ENCODE measurements around the gene AP3S2.
A peak's percentile ranks its signal among the peaks of the same experiment; 100 is the strongest.

Gene AP3S2

DNA sequence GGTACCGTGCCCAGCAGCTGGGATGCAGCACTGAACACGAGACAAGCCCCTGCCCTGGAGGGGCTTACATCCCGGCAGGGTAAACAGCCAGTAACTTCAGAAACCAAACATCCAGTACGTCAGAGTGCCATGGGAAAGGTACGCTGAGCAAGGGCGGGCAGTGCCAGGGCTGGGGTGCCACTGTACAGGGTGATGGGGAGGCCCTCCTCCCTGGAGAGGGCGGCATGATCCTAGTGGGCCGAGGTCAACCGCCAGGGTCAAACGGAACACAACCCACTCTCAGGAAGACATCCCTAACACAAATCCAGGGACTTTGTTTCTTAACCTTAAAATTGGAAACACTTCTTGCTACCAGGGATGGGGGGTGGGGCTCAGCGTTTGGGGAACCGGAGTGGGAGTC is 63.2 kb downstream of the AP3S2 start:
- ATAC-seq = no peak

DNA sequence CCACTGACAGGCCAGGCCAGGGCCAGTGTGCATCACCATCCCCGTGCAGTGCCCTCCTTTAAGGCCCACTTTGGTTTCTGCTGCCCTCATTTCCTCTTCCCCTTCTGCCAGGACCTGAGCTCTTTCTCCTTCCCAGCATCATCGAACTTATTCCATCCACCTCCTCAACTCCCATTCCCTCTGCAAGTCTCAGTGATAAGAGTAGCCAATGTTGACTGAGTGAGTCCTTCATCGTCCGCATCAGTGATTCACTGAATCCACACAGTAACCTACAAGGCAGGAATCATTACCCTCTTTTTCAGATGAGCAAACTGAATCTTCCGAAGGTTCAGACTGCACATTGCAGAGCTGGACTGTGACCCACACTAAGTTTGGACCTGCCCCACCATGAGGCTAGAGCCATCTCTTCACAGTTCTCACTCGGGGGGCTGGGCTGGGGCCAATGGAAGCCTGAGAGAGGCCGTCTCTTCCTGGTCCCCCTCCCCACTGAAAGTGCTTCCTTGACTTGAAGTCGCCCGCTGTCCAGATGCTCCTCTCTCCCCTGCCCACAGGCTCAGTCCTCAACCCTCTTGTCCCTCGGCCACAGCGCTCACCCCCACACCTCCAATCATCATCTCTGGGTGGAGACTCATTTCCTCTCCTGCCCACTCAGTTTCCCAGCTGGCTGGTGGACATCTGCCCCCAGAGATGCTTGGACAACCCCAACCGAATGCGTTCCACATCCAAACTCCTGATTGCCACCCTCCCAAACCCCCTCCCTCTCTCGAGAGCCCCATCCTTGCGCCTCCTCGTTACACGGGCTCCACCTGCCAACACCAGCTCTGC is 64.0 kb downstream of the AP3S2 start:
- no peak for ATAC-seq

DNA sequence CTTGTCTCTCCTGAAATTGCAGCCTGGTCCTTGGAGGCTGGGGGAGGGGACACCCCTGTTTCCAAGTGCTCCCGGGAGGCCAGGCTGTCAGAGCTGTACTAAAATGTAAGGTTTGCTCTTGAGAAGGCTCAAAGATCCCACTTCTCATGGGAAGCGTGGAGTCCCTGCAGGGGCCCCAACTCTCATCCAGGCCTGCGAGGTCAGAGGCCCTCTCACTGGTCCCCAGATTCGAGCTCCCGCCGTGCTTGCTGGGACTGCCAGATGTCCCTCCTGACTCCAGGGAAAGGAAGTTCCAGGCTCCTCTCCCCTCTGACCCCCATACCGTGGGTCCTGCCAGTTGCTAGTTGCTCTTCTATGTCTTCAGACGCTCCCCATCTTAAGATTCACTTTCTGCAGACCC is 64.6 kb downstream of the AP3S2 start:
- ATAC-seq = no peak

DNA sequence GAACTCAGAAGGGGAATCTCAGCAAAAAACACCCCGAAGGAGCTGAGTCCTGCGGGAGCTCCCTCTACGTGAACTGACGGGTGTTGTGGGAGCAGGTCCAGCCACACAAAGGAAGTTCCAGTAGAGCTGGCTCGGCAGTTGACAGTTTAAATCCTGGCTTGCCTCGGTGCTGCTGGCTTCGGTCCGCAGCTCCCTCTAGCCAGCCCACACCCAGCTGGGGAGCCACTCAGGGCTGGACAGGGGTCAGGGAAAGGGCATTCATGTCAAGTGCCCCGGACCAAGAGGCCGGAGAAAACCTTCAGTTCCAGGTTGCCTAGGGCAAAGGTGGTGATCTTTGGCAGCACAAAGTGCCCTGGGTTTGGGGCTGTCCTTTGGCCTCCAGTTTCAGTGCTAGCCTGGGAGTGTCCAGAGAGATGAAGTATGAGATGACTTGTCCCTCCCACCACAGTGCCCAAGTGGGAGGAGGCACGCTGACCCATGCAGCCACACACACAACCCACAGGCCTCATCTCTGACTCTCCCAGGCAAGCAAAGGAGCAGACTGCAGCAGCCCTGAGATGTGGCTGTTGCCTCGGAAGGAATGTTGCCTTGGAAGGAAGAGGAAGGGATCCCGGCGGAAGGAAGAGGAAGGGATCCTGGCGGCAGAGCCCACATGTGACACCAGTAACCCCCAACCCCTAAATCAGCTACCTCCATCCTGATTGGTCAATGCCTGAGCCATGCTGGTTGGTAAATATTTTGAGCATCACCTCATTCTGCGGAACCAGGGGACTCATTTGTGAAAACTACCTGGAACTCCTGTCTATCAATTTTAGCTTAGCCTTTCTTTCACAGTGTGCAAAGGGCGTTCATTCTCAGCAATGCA is 65.3 kb downstream of the AP3S2 start:
- no peak for ATAC-seq

DNA sequence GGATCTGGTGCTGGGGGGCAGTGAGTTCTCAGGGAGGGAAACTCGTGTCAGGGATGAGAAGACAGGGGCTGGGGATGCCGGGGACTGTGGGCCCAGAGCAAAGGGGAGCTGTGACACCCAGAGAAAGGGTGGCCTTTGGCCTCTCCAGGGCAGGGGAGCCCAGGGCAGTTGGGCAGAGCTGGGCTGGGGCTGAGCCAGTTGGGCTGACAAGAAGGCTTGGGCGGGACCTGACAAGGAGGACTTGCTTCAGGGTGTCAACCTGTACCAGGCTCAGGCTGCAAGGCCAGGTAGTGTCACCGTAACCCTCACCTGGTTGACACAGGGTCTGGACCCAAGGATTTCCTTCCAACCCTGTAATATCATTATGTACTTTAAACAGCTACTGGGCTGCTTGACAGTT is 66.0 kb downstream of the AP3S2 start:
- peak in 1 of 2 donors; percentile 20 for ATAC-seq

DNA sequence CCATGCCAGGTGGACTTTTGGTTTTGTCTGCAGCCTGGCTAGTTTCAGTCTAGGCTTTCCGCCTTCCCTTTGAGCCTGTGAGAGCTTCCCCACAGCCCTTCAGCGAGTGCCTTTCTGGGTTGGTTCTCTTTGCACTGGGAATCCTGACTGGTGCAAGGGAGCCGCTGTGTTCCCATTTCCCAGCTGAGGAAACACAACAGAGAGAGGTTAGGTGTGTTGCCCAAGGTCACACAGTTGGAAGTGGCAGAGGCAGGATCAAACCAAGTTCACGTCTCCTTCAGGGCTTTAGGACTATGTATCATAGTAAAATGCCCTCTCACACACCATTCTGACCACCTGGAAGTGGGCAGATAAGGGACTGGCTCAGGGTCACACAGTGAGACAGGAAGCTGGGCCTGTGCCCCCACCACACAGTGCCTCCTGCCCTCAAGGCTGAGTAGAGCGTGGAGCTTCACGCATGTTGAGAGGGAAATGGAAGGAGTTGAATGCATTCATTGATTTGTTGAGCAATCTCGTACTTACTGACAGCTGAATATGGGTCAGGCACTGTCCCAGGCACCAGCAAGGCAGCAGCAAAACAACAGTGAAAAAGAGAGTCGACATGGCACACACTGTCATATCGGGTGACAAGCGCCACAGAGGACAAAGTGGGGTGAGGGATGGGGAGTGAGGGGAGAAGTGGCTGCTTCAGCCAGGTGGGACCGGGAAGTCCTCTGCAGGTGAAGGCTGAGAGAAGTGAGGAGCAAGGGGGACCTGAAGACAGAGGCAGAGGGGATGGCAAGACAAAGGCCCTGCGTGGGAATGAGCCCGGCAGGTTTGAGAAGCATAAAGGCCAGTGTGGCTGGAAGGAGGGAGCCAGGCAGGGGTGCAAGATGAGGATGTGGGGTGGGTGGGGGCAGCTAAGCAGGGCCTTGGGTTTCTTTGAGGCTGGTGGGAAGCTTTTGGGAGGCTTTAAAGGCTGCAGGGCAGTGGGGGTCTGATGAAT is 66.8 kb downstream of the AP3S2 start:
- ATAC-seq = no peak

DNA sequence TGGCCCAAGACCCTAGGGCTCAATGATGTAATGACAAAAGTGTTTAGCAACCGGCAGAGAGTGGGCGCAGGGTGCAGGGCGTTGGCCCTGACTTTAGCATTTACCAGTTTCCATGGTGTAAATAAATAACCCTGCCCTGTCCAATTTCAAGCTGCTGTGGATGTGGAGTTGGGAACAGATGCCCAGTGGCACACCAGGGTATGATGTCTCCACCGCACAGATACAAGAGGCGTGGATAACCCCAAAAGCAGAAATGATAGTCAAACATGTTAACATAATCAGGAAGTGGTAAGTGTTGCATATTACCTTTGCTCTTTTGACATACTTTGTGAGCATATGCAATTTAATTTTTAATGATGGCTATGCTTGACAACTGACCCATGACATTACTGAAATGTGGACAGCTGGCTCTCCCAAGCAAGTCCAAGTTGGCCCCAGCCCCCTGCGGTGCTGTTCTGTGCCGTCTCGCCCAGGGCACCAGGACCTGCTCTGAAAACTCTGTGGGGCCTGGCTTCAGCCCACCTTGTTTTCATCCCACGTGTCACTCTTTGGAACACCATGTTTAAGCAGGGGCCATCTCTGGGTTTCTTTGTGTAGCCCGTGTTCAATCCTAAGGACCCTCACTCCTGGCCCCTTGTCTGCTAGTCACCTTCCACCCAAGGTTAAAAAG is 68.4 kb downstream of the AP3S2 start:
- no peak for ATAC-seq

DNA sequence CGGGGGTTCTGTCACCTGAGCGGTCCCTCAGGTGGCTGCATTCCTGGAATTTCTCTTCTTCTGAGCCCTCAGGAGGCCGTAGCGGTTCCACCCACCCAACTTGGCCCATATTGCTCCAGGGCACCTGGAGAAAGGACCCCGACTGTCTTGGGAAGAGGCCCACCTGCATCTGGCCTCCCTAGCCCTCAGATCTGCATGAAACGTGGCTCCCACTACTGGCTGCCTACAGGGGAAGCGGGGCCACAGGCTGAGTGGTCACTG is 69.3 kb downstream of the AP3S2 start:
- no peak for ATAC-seq

DNA sequence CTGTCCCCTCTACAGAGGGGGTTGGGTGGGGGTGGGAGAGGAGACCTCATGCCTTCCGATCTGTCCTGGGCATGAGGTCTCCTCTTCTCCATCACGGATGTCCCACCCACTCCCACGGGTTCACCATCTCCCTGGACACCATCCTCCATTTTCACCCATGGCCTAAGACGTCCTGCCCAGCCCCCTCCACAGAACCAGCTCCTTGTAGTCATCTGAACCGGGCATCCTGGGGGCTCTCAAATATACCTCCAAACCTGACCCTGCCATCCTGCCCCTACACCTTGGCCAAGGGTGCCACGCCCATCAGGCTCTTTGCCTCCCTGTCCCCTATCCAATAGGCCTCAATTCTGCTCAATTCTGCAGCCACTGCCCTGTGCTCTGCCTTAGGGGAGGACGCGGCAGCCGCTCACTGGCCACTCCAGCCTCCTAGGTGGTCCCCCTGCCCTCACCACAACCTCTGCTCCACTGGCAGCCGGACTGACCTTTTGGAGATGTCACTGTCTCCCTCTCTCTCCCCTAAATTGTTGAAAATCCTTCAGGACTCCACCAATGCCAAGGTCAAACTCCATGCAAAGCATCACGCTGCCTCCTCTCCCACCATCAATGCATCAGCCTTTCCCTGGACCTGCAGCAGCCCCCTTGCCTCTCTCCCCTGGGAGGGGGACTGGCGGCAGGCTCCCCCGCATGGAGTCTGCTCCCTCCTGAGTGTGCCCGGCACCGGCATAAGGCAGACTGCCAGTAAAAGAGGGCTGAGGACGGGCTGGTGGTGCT is 69.8 kb downstream of the AP3S2 start:
- no peak for ATAC-seq

DNA sequence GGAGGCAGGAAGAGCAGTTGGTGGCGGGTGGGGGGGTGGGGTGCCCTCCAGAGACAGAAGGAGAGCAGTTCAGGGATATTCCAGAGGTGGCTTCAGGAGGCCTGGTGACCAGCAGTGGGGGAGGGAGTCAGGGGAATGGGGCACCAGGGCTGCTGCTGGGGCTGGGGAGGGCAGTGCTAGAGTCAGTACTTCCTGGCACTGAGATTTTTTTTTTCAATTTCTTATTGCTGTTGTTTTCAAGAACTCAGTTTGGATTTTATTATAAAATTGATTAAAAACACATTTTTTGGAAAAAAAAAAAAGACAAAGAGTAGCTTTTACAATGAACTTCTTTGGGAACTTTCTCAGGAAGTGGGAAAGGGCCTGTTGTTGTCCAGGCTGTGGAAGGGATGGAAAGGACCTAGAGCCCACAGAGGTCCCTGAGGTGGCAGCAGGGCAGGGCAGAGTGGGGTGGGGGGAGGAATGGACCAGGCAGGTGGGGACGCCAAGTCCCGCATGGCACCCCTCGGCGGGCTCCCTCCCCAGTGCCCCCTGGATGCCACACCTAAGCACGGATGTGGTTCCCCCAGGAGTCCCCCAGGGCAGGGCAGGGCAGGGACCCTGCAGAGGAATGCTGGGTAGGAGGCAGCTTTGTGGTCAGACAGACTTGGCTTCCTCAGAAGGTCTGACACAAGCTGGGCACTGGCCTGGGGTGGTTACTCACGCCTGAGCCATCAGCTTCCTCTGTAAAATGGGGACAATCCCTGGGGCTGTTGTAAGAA is 70.7 kb downstream of the AP3S2 start:
- no peak for ATAC-seq

DNA sequence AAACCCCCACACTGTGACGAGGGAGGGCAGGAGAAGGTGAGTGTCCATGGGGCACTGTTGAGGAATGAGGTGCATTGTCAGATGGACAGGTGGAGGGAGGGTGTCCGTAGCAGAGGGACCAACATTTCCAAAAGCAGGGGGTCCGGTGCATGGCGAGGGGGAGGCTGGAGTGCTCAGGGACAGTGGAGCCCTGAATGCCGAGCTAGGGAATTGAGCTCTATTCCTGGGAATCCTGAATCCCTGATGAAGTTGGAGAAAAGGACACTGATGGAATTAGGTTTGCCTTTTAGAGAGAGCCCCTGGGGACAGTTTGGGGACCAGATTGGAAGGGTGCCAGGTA is 71.2 kb downstream of the AP3S2 start:
- ATAC-seq = no peak

DNA sequence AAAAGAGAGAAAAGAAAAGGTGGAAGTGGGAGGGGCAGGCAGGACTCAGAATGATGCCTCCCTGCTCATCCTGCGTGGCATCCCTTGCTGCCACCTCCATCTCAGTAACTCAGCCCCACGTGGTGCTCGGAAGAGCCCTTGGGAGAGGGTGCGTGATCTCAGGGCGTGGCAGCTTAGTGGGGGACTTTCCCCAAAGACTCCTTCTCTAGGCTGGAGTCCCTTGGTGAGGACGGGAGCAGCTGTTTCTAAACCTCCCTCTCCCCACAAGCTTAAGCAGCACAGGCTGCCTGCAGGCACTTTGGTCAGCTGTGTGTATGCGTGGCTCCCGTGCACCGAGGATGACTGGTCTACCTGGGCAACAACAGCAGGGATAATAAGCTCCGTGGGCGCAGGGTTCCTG is 71.8 kb downstream of the AP3S2 start:
- ATAC-seq = no peak

DNA sequence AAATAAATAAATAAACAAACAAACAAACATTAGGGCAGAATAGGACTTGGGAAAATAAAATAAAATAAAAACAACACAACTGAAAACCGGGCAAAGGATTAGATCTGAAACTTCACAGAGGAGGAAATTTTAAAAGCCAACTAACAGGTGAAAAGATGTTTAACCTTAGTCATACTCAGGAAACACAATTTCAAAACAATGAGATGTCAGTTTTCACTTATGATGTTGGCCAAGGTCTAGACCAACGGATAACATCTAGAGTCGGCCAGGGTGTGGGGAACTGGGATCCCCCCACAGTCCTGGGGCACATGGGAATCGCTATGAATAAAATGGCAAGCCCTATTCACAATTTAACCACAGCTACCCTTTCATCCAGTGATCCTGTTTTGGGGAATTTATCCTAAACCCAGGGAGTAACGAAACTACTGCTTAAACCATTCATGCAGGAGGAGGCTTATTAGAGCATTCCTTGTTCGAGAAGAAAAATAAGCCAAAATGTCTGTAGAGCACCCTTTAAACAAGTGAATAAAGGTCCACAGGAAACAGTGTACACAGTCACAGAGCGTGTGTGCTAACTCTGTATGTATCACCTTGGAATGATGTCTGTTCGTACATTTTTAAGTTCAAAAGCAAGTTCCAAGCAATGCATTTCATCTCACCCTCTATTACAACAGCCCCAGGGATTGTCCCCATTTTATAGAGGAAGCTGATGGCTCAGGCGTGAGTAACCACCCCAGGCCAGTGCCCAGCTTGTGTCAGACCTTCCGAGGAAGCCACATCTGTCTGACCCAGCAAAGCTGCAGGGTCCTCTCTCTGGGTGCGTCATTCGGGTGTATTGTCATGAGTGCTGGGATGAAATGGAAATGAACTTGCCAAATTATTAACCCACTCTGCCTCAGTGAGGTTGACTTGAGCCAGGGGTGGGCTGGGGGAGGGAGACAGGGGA is 72.9 kb downstream of the AP3S2 start:
- ATAC-seq = no peak

DNA sequence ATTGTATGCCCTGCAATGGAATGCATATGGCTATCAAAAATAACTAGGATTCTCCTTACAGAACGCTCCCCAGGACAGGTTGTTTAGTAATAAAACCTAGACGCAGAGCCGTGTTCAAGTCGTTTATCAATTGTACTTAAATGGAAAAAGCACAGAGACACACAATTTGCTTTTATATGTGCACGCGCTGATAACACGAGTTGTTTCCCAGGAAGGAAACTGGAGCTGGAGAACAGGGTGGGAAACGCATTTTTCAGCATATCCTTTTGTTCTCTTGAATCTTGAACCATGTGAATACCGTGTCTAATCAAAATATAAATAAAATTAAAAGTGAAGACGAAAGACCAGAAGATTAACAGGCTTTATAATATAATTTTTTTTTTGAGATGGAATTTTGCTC is 75.5 kb downstream of the AP3S2 start:
- ATAC-seq = no peak

DNA sequence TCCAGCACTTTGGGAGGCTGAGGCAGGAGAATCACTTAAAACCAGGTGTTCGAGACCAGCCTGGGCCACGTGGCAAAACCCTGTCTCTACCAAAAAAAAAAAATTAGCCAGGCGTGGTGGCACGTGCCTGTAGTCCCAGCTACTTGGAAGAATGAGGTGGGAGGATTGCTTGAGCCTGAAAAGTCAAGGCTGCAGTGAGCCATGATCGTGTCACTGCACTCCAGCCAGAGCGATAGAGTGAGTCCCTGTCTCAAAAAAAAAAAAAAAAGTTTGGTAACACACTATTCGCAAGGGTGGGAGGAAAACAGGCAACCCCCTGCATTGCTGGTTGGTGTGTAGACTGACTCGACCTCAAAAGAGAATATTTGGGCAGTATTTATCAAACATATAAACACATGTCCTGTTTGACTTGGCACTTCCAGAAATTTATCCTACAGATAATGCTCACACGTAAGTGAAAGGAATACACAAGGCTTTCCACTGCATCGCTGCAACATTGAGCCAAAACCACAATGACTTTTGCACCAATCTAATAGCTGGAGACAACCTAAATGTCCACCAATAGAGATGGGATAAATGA is 76.0 kb downstream of the AP3S2 start:
- no peak for ATAC-seq

DNA sequence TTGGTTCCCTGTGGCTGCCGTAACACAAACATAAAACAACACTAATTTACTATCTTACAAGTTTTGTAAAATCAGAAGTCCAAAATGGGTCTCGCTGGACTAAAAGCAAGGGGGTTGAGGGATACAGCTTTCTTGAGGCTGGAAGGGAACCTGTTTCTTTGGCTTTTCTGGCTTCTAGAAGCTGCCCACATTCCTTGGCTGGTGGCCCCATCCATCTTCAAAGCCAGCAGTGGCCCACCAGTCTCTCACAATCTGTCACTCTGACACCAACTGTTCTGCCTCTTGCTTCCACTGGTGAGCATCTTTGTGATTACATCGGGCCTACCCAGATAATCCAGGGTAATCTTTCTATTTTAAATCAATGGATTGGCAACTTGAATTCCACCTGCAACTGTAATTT is 78.0 kb downstream of the AP3S2 start:
- ATAC-seq = no peak

DNA sequence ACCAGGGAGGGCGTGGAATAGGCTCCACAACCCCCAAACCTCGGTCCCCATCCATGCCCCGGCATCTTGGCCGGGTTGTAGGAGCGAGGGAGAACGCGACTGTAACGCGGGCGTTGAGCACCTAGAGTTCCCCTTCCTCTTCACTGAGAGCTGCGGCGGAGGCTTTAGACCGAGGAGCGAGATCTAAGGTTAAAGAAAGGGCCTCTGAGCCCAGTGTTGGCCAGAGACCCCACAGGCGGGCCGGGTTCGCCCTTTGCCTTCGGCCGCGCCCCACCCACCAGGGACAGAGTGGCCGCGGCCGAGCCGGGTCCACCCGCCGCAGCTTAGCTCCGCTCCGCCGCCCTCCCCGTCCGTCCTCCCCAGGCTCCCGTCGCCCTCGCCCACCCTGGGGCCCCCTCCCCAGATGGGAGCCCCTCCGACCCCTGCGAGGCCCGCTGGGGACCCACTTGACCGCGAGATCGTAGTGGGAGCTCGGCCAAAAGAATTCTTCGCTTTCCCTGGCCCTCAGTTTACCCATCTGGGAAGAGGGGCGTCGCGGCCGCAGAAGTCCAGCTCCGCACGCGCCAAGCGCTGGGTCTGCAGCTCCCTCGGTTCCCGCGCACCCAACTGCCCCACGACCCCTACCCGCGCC is 79.6 kb downstream of the AP3S2 start:
- no peak for ATAC-seq

DNA sequence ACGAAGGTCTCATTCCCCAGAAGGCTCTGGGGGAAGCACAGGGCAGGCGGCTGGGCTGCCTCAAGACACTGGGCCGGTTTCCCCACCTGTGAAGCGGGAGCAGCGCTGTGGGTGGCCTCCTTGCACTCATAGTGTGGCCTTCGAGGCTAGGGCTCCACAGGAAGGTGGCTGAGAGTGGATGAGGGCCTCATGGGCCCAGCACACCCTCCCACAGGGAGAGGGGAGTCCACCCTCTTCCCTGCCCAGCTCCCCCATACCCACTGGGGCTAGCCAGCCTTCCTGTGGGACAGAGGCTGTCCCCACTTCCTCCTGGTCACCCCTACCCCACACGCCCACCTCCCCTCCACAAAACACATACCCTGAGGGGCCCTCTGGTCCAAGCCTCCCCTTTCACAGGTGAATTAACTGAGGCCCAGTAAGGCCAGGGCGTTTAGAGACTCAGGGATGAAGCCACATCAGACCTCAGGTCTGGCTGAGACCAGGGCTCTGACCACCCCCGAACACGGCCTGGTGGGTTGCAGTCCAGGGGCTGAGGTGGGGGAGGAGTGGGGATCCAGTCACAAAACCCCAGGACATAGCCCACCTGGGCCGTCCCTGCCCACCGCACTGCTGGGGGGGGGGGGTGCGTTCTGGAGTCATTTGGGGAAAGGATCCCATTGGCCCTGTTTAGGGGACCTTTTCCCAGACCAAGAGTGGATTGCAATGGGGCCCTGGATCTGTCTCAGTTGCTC is 80.2 kb downstream of the AP3S2 start:
- ATAC-seq = no peak
